Mesendoderm (in vitro differentiated cells): ENCODE data around the gene FOXL2. TPM values are rescaled to one million over a fixed set of nuclear protein-coding genes. Genes with fewer than 3 reads are reported as not detected.

Experiments used
- DNase-seq: peaks from one replicate; pipeline ENCODE4 v3.0.0; 2013
- H2AK5ac ChIP-seq: 2 replicates; pipeline ENCODE4 v1.6.1; 2013; ENCODE audit warnings: low read length, inconsistent platforms
- H2BK120ac ChIP-seq: 2 replicates; pipeline ENCODE4 v1.6.1; 2013; ENCODE audit warnings: low read depth, mild to moderate bottlenecking, low read length, moderate library complexity, mixed read lengths
- H2BK15ac ChIP-seq: replicated peaks from 2 replicates; pipeline ENCODE4 v1.6.1; 2013; ENCODE audit warnings: low read depth, mild to moderate bottlenecking, moderate library complexity
- H2BK5ac ChIP-seq: 2 replicates; pipeline ENCODE4 v1.6.1; 2013; ENCODE audit warnings: low read length, inconsistent platforms
- H3K18ac ChIP-seq: 2 replicates; pipeline ENCODE4 v1.6.1; 2013; ENCODE audit warnings: mild to moderate bottlenecking, low read length, mixed read lengths
- H3K23ac ChIP-seq: one replicate; pipeline ENCODE4 v1.6.1; 2013; ENCODE audit warnings: low read length
- H3K27ac ChIP-seq: 2 replicates; pipeline ENCODE4 v1.5.1; 2013; ENCODE audit warnings: low read depth, mild to moderate bottlenecking, inconsistent platforms, low read length, moderate library complexity
- H3K27me3 ChIP-seq: 2 replicates; pipeline ENCODE4 v1.6.1; 2013; ENCODE audit warnings: low read length, control low read depth, mild to moderate bottlenecking, inconsistent platforms; ENCODE audit not compliant: insufficient read depth, poor library complexity
- H3K36me3 ChIP-seq: 2 replicates; pipeline ENCODE4 v1.6.1; 2013; ENCODE audit warnings: low read length, inconsistent platforms; ENCODE audit not compliant: control insufficient read depth, insufficient read depth
- H3K4ac ChIP-seq: one replicate; pipeline ENCODE4 v1.6.1; 2013; ENCODE audit warnings: low read depth, mild to moderate bottlenecking, low read length, moderate library complexity
- H3K4me1 ChIP-seq: 2 replicates; pipeline ENCODE4 v1.6.1; 2013; ENCODE audit warnings: low read depth, low read length, inconsistent platforms; ENCODE audit not compliant: control insufficient read depth
- H3K4me2 ChIP-seq: 2 replicates; pipeline ENCODE4 v1.6.1; 2013; ENCODE audit warnings: low read length
- H3K4me3 ChIP-seq: 2 replicates; pipeline ENCODE4 v1.5.1; 2013; ENCODE audit warnings: mild to moderate bottlenecking, low read length
- H3K56ac ChIP-seq: one replicate; pipeline ENCODE4 v1.6.1; 2013; ENCODE audit warnings: low read length
- H3K79me1 ChIP-seq: 2 replicates; pipeline ENCODE4 v1.6.1; 2013; ENCODE audit warnings: low read length, inconsistent platforms
- H3K79me2 ChIP-seq: 2 replicates; pipeline ENCODE4 v1.6.1; 2013; ENCODE audit warnings: mild to moderate bottlenecking, low read length; ENCODE audit not compliant: control insufficient read depth, insufficient read depth
- H3K9ac ChIP-seq: 2 replicates; pipeline ENCODE4 v1.6.1; 2013; ENCODE audit warnings: low read length, inconsistent platforms
- H4K5ac ChIP-seq: one replicate; pipeline ENCODE4 v1.6.1; 2013; ENCODE audit warnings: low read length
- H4K8ac ChIP-seq: one replicate; pipeline ENCODE4 v1.6.1; 2013; ENCODE audit warnings: low read depth, mild to moderate bottlenecking, control low read depth, low read length, moderate library complexity
- WGBS: extraction: QIAGEN DNeasy Blood & Tissue Kit; methylation state at CpG from one replicate; pipeline ENCODE4 v1.1.7; 2013; ENCODE audit warnings: low lambda C conversion rate, missing lambda C conversion rate; ENCODE audit not compliant: insufficient coverage; ENCODE audit errors: extremely low coverage; 5-methylcytosine and 5-hydroxymethylcytosine counted together
- polyA plus RNA-seq, 2 experiments: library from polyadenylated mRNA; stranded (reverse); fragments of 200-250 nt; gene quantifications; one replicate each; pipeline ENCODE4 v1.2.3, GENCODE V29; 2013

Gene FOXL2
- 0.65 TPM for polyA plus RNA-seq (2013, experiment 1 of 2)
- polyA plus RNA-seq (2013, experiment 2 of 2), result 0.60 TPM

- H3K4me2 ChIP-seq, result peak within 1 kb of the TSS; percentile 44
- no peak within 1 kb of the TSS for H3K23ac ChIP-seq
- H3K36me3 ChIP-seq, result no peaks in the 10 kb centered on the region
- H3K27me3 ChIP-seq, result peaks cover 52% of the 10 kb centered on the region
- H3K79me2 ChIP-seq, result no peaks in the 10 kb centered on the region
- H3K4me1 ChIP-seq, result peaks cover 4% of the 10 kb centered on the region
- no peak within 1 kb of the TSS for H2BK15ac ChIP-seq
- peak within 1 kb of the TSS; percentile 13 for H3K4me3 ChIP-seq
- H3K27ac ChIP-seq, result no peak within 1 kb of the TSS
- no peaks in the 10 kb centered on the region for H3K79me1 ChIP-seq
- DNase-seq, result peak; percentile 87
- H4K5ac ChIP-seq, result no peak within 1 kb of the TSS
- H2AK5ac ChIP-seq, result no peak within 1 kb of the TSS
- H4K8ac ChIP-seq, result no peak within 1 kb of the TSS
- H3K18ac ChIP-seq, result peak within 1 kb of the TSS; percentile 29
- H2BK5ac ChIP-seq, result no peak within 1 kb of the TSS
- peak within 1 kb of the TSS; percentile 58 for H3K9ac ChIP-seq
- WGBS, result no CpG with 5 or more reads among the region's 78 CpGs
- peak within 1 kb of the TSS; percentile 61 for H3K56ac ChIP-seq
- H3K4ac ChIP-seq, result no peak within 1 kb of the TSS
- no peak within 1 kb of the TSS for H2BK120ac ChIP-seq
These were observed at the start of gene FOXL2, which contains the start of gene FOXL2NB for GRCh38 chr3:138946663-138947494. Gene FOXL2, minus strand, starts transcription at chr3:138947137. Its CDS starts 415 bp downstream, at chr3:138946722. Gene FOXL2NB, plus strand, starts transcription at chr3:138947217. Its CDS starts 148 bp downstream, at chr3:138947365.

- H3K79me2 ChIP-seq, result no peaks in the 10 kb centered on the region
- no peak overlapping the region for H2BK5ac ChIP-seq
- no peak overlapping the region for H4K8ac ChIP-seq
- DNase-seq, result no peak
- H2AK5ac ChIP-seq, result no peak overlapping the region
- H3K4ac ChIP-seq, result no peak overlapping the region
- H3K27me3 ChIP-seq, result no peaks in the 10 kb centered on the region
- WGBS, result no CpG with 5 or more reads among the region's 1 CpG
- H2BK15ac ChIP-seq, result no peak overlapping the region
- H3K4me1 ChIP-seq, result no peaks in the 10 kb centered on the region
- no peaks in the 10 kb centered on the region for H3K36me3 ChIP-seq
- H3K23ac ChIP-seq, result no peak overlapping the region
- H2BK120ac ChIP-seq, result no peak overlapping the region
- no peak overlapping the region for H3K9ac ChIP-seq
- H3K79me1 ChIP-seq, result no peaks in the 10 kb centered on the region
- no peak overlapping the region for H3K4me3 ChIP-seq
- H3K4me2 ChIP-seq, result no peak overlapping the region
- H3K56ac ChIP-seq, result no peak overlapping the region
- no peak overlapping the region for H3K18ac ChIP-seq
- no peak overlapping the region for H4K5ac ChIP-seq
- H3K27ac ChIP-seq, result no peak overlapping the region
These were observed 48.8 kb upstream of the FOXL2 start for GRCh38 chr3:138995706-138996105.

GRCh38 chr3:138987181-138987580, 40.2 kb upstream of the FOXL2 start:
- no peak overlapping the region for H3K4me2 ChIP-seq
- H4K5ac ChIP-seq, result no peak overlapping the region
- no peak overlapping the region for H2BK120ac ChIP-seq
- H3K36me3 ChIP-seq, result no peaks in the 10 kb centered on the region
- no peaks in the 10 kb centered on the region for H3K79me1 ChIP-seq
- H3K79me2 ChIP-seq, result no peaks in the 10 kb centered on the region
- H3K9ac ChIP-seq, result no peak overlapping the region
- no peaks in the 10 kb centered on the region for H3K27me3 ChIP-seq
- H3K56ac ChIP-seq, result no peak overlapping the region
- no peaks in the 10 kb centered on the region for H3K4me1 ChIP-seq
- no peak overlapping the region for H4K8ac ChIP-seq
- WGBS, result no CpG with 5 or more reads among the region's 2 CpGs
- H2BK5ac ChIP-seq, result no peak overlapping the region
- H3K27ac ChIP-seq, result no peak overlapping the region
- no peak overlapping the region for H3K4me3 ChIP-seq
- H3K4ac ChIP-seq, result no peak overlapping the region
- no peak for DNase-seq
- no peak overlapping the region for H2BK15ac ChIP-seq
- H3K18ac ChIP-seq, result no peak overlapping the region
- H2AK5ac ChIP-seq, result no peak overlapping the region
- H3K23ac ChIP-seq, result no peak overlapping the region

- Histone ChIP-seq H3K4me2 (no peak overlapping the region), H2BK15ac (no peak overlapping the region), H2BK120ac (no peak overlapping the region), H4K8ac (no peak overlapping the region), H3K18ac (no peak overlapping the region), H3K79me1 (no peaks in the 10 kb centered on the region), H3K4me3 (no peak overlapping the region), H3K4me1 (no peaks in the 10 kb centered on the region), H3K56ac (no peak overlapping the region), H2BK5ac (no peak overlapping the region), H3K27me3 (no peaks in the 10 kb centered on the region), H3K23ac (no peak overlapping the region), H3K9ac (no peak overlapping the region), H3K36me3 (no peaks in the 10 kb centered on the region), H2AK5ac (no peak overlapping the region), H4K5ac (no peak overlapping the region), H3K27ac (no peak overlapping the region), H3K79me2 (no peaks in the 10 kb centered on the region), H3K4ac (no peak overlapping the region)
- no peak for DNase-seq
- WGBS, result no CpG with 5 or more reads among the region's 4 CpGs
These were observed 39.0 kb upstream of the FOXL2 start for GRCh38 chr3:138985932-138986331.

GRCh38 chr3:138984816-138985215, 37.9 kb upstream of the FOXL2 start:
- no peak overlapping the region for H4K5ac ChIP-seq
- H3K4me3 ChIP-seq, result no peak overlapping the region
- no peak overlapping the region for H3K27ac ChIP-seq
- H3K18ac ChIP-seq, result no peak overlapping the region
- no peak overlapping the region for H3K56ac ChIP-seq
- H3K36me3 ChIP-seq, result no peaks in the 10 kb centered on the region
- H2AK5ac ChIP-seq, result no peak overlapping the region
- DNase-seq, result peak; percentile 3
- H3K23ac ChIP-seq, result no peak overlapping the region
- no peak overlapping the region for H3K9ac ChIP-seq
- no peak overlapping the region for H4K8ac ChIP-seq
- no peaks in the 10 kb centered on the region for H3K27me3 ChIP-seq
- no peak overlapping the region for H3K4ac ChIP-seq
- no CpG with 5 or more reads among the region's 3 CpGs for WGBS
- no peaks in the 10 kb centered on the region for H3K79me1 ChIP-seq
- H2BK5ac ChIP-seq, result no peak overlapping the region
- H2BK15ac ChIP-seq, result no peak overlapping the region
- H3K4me2 ChIP-seq, result no peak overlapping the region
- H3K4me1 ChIP-seq, result no peaks in the 10 kb centered on the region
- no peak overlapping the region for H2BK120ac ChIP-seq
- no peaks in the 10 kb centered on the region for H3K79me2 ChIP-seq
